SK-N-SH (cell line): Measurements from ENCODE around the gene HOXA2. TPM values are rescaled to one million over a fixed set of nuclear protein-coding genes. Genes with fewer than 3 reads are reported as not detected.

Experiments
- CTCF ChIA-PET: fragments of 300-600, 350-600 bp; formaldehyde crosslinking; extraction: SDS; loops from one replicate; lab custom pipeline; 2021; lab: Yijun Ruan, JAX
- POLR2A ChIA-PET: fragments of 350-600 bp; sonication (Branson Sonifier 250); formaldehyde crosslinking; extraction: SDS; loops from one replicate; lab custom pipeline; 2020; ENCODE audit warnings: antibody characterized with exemption, inconsistent platforms; lab: Yijun Ruan, JAX
- DNase-seq: peaks from one replicate; pipeline ENCODE4 v3.0.0; 2012
- H2AFZ ChIP-seq: fragments of 200-600 bp; sonication (generic); 2 replicates; pipeline ENCODE4 v1.8.1; 2016; ENCODE audit warnings: antibody characterized with exemption, mild to moderate bottlenecking, low read depth
- H3F3A ChIP-seq: fragments of 200-600 bp; sonication (generic); replicated peaks from 2 replicates; pipeline ENCODE3; 2016; ENCODE audit warnings: antibody characterized with exemption, mild to moderate bottlenecking; ENCODE audit not compliant: insufficient read depth
- H3K27ac ChIP-seq, 2 experiments: fragments of 200-500 bp in 1 of 2; fragments of 200-600 bp in 1 of 2; sonication (Bioruptor generic) in 1 of 2; sonication (generic), shearing (Covaris generic) in 1 of 2; 2 replicates each; pipeline versions ENCODE4 v1.5.1 to v1.6.1; 2014 to 2016; ENCODE audit warnings: low read depth in 2 of 2, inconsistent platforms in 1 of 2, low read length in 1 of 2, mild to moderate bottlenecking in 1 of 2, mixed read lengths in 1 of 2
- H3K27me3 ChIP-seq: fragments of 200-600 bp; sonication (generic), shearing (Covaris generic); 2 replicates; pipeline ENCODE4 v1.6.1; 2016; ENCODE audit warnings: mixed run types; ENCODE audit not compliant: insufficient read depth
- H3K36me3 ChIP-seq, 2 experiments: fragments of 200-500 bp in 1 of 2; fragments of 200-600 bp in 1 of 2; sonication (Bioruptor generic) in 1 of 2; sonication (generic) in 1 of 2; replicated peaks in 1 of 2; 2 replicates each; pipeline versions ENCODE3 to v1.5.1; 2014 to 2016; ENCODE audit warnings: low read length in 1 of 2, mild to moderate bottlenecking in 1 of 2; ENCODE audit not compliant: insufficient read depth in 2 of 2, control insufficient read depth in 1 of 2
- H3K4me1 ChIP-seq, 2 experiments: fragments of 200-500 bp in 1 of 2; fragments of 200-600 bp in 1 of 2; sonication (Bioruptor generic) in 1 of 2; sonication (generic), shearing (Covaris generic) in 1 of 2; 2 replicates each; pipeline versions ENCODE4 v1.5.1 to v1.6.1; 2014 to 2016; ENCODE audit warnings: low read depth in 1 of 2, low read length in 1 of 2, mixed run types in 1 of 2; ENCODE audit not compliant: insufficient read depth in 2 of 2, control insufficient read depth in 1 of 2
- H3K4me2 ChIP-seq: fragments of 200-600 bp; sonication (generic), shearing (Covaris generic); 2 replicates; pipeline ENCODE4 v1.6.1; 2017; ENCODE audit warnings: mixed run types
- H3K4me3 ChIP-seq, 2 experiments: fragments of 200-500 bp in 1 of 2; fragments of 200-600 bp in 1 of 2; sonication (Bioruptor generic) in 1 of 2; sonication (generic), shearing (Covaris generic) in 1 of 2; 2 replicates each; pipeline versions ENCODE4 v1.5.1 to v1.8.1; 2014 to 2016; ENCODE audit warnings: low read depth in 2 of 2, inconsistent platforms in 1 of 2, low read length in 1 of 2, mild to moderate bottlenecking in 1 of 2, mixed read lengths in 1 of 2, moderate library complexity in 1 of 2
- H3K79me2 ChIP-seq: fragments of 200-600 bp; sonication (generic); 2 replicates; pipeline ENCODE4 v1.8.1; 2017; ENCODE audit warnings: mild to moderate bottlenecking; ENCODE audit not compliant: insufficient read depth
- H3K9ac ChIP-seq: fragments of 200-600 bp; sonication (generic); 2 replicates; pipeline ENCODE4 v1.6.1; 2017; ENCODE audit warnings: mixed run types
- H3K9me2 ChIP-seq: fragments of 200-600 bp; sonication (generic); 2 replicates; pipeline ENCODE4 v1.6.1; 2017; ENCODE audit warnings: mixed run types
- H3K9me3 ChIP-seq: fragments of 200-600 bp; sonication (generic); 2 replicates; pipeline ENCODE4 v1.6.1; 2017; ENCODE audit warnings: mixed run types, mild to moderate bottlenecking, moderate library complexity
- H4K20me1 ChIP-seq: fragments of 200-600 bp; sonication (generic); 2 replicates; pipeline ENCODE4 v1.6.1; 2017; ENCODE audit warnings: mild to moderate bottlenecking, mixed run types; ENCODE audit not compliant: insufficient read depth
- ELF1 ChIP-seq: IDR thresholded peaks from 2 replicates; pipeline ENCODE4 v1.4.0; 2012
- EZH2phosphoT487 ChIP-seq: fragments of 200-600 bp; sonication (generic); IDR thresholded peaks from 2 replicates; pipeline ENCODE4 v1.6.1; 2017; ENCODE audit warnings: low read depth, mixed run types, mild to moderate bottlenecking, antibody characterized with exemption, moderate library complexity, borderline replicate concordance
- GATA2 ChIP-seq: sonication (generic); formaldehyde crosslinking; IDR thresholded peaks from 2 replicates; pipeline ENCODE4 v1.5.0; 2020; ENCODE audit warnings: mild to moderate bottlenecking, missing genetic modification reagents
- IRF3 ChIP-seq: fragments of 150-350 bp; IDR thresholded peaks from 2 replicates; pipeline ENCODE4 v1.6.1; 2016; ENCODE audit warnings: mild to moderate bottlenecking, low read depth, low read length
- JUND ChIP-seq: IDR thresholded peaks from 2 replicates; pipeline ENCODE4 v1.4.0; 2012
- MEF2A ChIP-seq: IDR thresholded peaks from 2 replicates; pipeline ENCODE4 v1.4.0; 2012; ENCODE audit warnings: low read depth, borderline replicate concordance
- NFIC ChIP-seq: IDR thresholded peaks from 2 replicates; pipeline ENCODE4 v1.4.0; 2012; ENCODE audit warnings: borderline replicate concordance
- POLR2AphosphoS5 ChIP-seq: IDR thresholded peaks from 2 replicates; pipeline ENCODE4 v1.6.1; 2012; ENCODE audit warnings: low read depth, low read length
- RCOR1 ChIP-seq: fragments of 150-350 bp; IDR thresholded peaks from 2 replicates; pipeline ENCODE4 v1.6.1; 2017; ENCODE audit warnings: antibody characterized with exemption, low read length
- SMC3 ChIP-seq: IDR thresholded peaks from 2 replicates; pipeline ENCODE4 v1.6.1; 2012; ENCODE audit warnings: low read depth, low read length, improper control_type of control experiment
- USF2 ChIP-seq: fragments of 150-350 bp; IDR thresholded peaks from 2 replicates; pipeline ENCODE4 v1.6.1; 2017; ENCODE audit warnings: antibody characterized with exemption, low read length, low read depth, borderline replicate concordance
- whole genome bisulfite sequencing: methylation state at CpG from one replicate; pipeline ENCODE4 v1.1.6; 2017; ENCODE audit warnings: low lambda C conversion rate; 5-methylcytosine and 5-hydroxymethylcytosine counted together
- polyA plus RNA-seq, 3 experiments: library from polyadenylated mRNA; depleted of rRNA; stranded (reverse); fragments of >200 nt; gene quantifications; 2 replicates each; pipeline ENCODE4 v1.2.3, GENCODE V29; 2012

HOXA2 gene
- polyA plus RNA-seq, 1 of the 3 experiments (the other 2 are of a cell fraction) = not detected

- no peak for DNase-seq
- no peak overlapping the region for H2AFZ ChIP-seq
- no peaks in the 10 kb centered on the region for H3K9me3 ChIP-seq
- peaks cover 5% of the 10 kb centered on the region for H3F3A ChIP-seq
- no peak overlapping the region for H3K4me2 ChIP-seq
- no peak for TF ChIP-seq MEF2A
- no peak for TF ChIP-seq EZH2phosphoT487
- TF ChIP-seq GATA2 (CRISPR knock-in tag) = no peak
- H3K9ac ChIP-seq = no peak overlapping the region
- CTCF ChIA-PET = interaction anchor here (2.0 kb wide), 1 partner anchor 9 kb away, joined by 6 read pairs; no protein-coding TSS in a partner anchor
- peaks cover 99% of the 10 kb centered on the region for H3K27me3 ChIP-seq
- H3K36me3 ChIP-seq = no peaks in the 10 kb centered on the region
- no peaks in the 10 kb centered on the region for H3K79me2 ChIP-seq
- no peaks in the 10 kb centered on the region for H3K9me2 ChIP-seq
- H3K27ac ChIP-seq = no peak overlapping the region
- POLR2A ChIA-PET = no interaction called here
- WGBS = 14% methylated on average over 28 of the region's 47 CpGs
- H4K20me1 ChIP-seq = no peaks in the 10 kb centered on the region
- H3K4me1 ChIP-seq = no peaks in the 10 kb centered on the region; a peak in 1 of 4 replicates
- H3K4me3 ChIP-seq = no peak overlapping the region
Measured at GRCh38 chr7:27107391-27108381, 5.2 kb upstream of the HOXA2 start.

- Histone ChIP-seq H3F3A (peaks cover 2% of the 10 kb centered on the region), H2AFZ (no peak overlapping the region), H3K9me2 (no peaks in the 10 kb centered on the region), H4K20me1 (no peaks in the 10 kb centered on the region), H3K4me1 (no peaks in the 10 kb centered on the region; a peak in 1 of 4 replicates), H3K27ac (no peak overlapping the region), H3K27me3 (peaks cover 100% of the 10 kb centered on the region), H3K79me2 (no peaks in the 10 kb centered on the region), H3K9me3 (no peaks in the 10 kb centered on the region), H3K9ac (no peak overlapping the region), H3K36me3 (no peaks in the 10 kb centered on the region), H3K4me2 (peak overlapping the region; percentile 21; the same call in 1 of the 2 replicates), H3K4me3 (no peak overlapping the region)
- TF ChIP-seq POLR2AphosphoS5 (no peak), SMC3 (no peak), JUND (no peak), RCOR1 (no peak), GATA2 (CRISPR knock-in tag) (no peak), IRF3 (no peak), USF2 (no peak), ELF1 (no peak), NFIC (no peak)
- ChIA-PET CTCF (interaction anchor here (2.0 kb wide), 1 partner anchor 10 kb away, joined by 6 read pairs; no protein-coding TSS in a partner anchor), POLR2A (no interaction called here)
- DNase-seq = no peak
- WGBS = 14% methylated on average over 14 of the region's 14 CpGs
Measured at GRCh38 chr7:27106901-27107240, 4.4 kb upstream of the HOXA2 start.
